SK-N-MC (cell line): Measurements from ENCODE around the gene IGF2BP2.

Source experiments
- DNase-seq: peaks from one replicate; pipeline ENCODE4 v3.0.0-alpha.2; 2011; ENCODE audit warnings: low read depth, low spot score
- H3K27ac ChIP-seq: fragments of 200-600 bp; sonication (generic); 2 replicates; pipeline ENCODE4 v1.5.1; 2016; ENCODE audit warnings: mixed run types
- H3K36me3 ChIP-seq: fragments of 200-600 bp; sonication (generic); 2 replicates; pipeline ENCODE4 v1.6.1; 2017; ENCODE audit warnings: antibody characterized with exemption, low read length, mixed read lengths; ENCODE audit not compliant: insufficient read depth
- H3K4me3 ChIP-seq: fragments of 200-600 bp; sonication (generic); 2 replicates; pipeline ENCODE4 v1.5.1; 2016
- H3K9ac ChIP-seq: fragments of 200-600 bp; sonication (generic); 2 replicates; pipeline ENCODE4 v1.8.0; 2017; ENCODE audit warnings: mixed run types, mixed read lengths; ENCODE audit not compliant: insufficient read length
- H3K9me3 ChIP-seq: fragments of 200-600 bp; sonication (generic); 2 replicates; pipeline ENCODE4 v1.6.1; 2017; ENCODE audit warnings: low read depth, mild to moderate bottlenecking, antibody characterized with exemption, low read length, moderate library complexity, mixed read lengths
- EZH2 ChIP-seq: fragments of 200-600 bp; sonication (generic); IDR thresholded peaks from one replicate; pipeline ENCODE4 v1.6.1; 2017; ENCODE audit warnings: antibody characterized with exemption
- FOXP2 ChIP-seq: optimal IDR thresholded peaks from 2 replicates; pipeline ENCODE3; 2011; ENCODE audit warnings: mild to moderate bottlenecking, moderate library complexity; ENCODE audit not compliant: insufficient read depth; ENCODE audit errors: extremely low read length, control extremely low read depth
- POLR2AphosphoS5 ChIP-seq: IDR thresholded peaks from 2 replicates; pipeline ENCODE4 v1.6.1; 2012; ENCODE audit warnings: mild to moderate bottlenecking, low read depth, low read length, borderline replicate concordance

The IGF2BP2 gene

GRCh38 chr3:185657211-185657610, 167.6 kb downstream of the IGF2BP2 start:
- Histone ChIP-seq H3K9ac (no peak overlapping the region), H3K9me3 (no peaks in the 10 kb centered on the region), H3K27ac (no peak overlapping the region), H3K36me3 (peaks cover 73% of the 10 kb centered on the region), H3K4me3 (no peak overlapping the region)
- DNase-seq = no peak
- TF ChIP-seq FOXP2 (no peak), POLR2AphosphoS5 (no peak), EZH2 (no peak)

- Histone ChIP-seq H3K9me3 (no peaks in the 10 kb centered on the region), H3K9ac (no peak overlapping the region), H3K27ac (no peak overlapping the region), H3K36me3 (peaks cover 81% of the 10 kb centered on the region), H3K4me3 (no peak overlapping the region)
- TF ChIP-seq FOXP2 = no peak
- no peak for TF ChIP-seq EZH2
- no peak for TF ChIP-seq POLR2AphosphoS5
- DNase-seq = no peak
These were observed 168.5 kb downstream of the IGF2BP2 start for GRCh38 chr3:185656321-185656840.

GRCh38 chr3:185655426-185656320, 169.2 kb downstream of the IGF2BP2 start:
- DNase-seq = no peak
- no peaks in the 10 kb centered on the region for H3K9me3 ChIP-seq
- H3K4me3 ChIP-seq = no peak overlapping the region
- TF ChIP-seq FOXP2 (no peak), POLR2AphosphoS5 (no peak), EZH2 (no peak)
- H3K36me3 ChIP-seq = peaks cover 87% of the 10 kb centered on the region
- H3K27ac ChIP-seq = no peak overlapping the region
- no peak overlapping the region for H3K9ac ChIP-seq

- Histone ChIP-seq H3K36me3 (peaks cover 91% of the 10 kb centered on the region), H3K9ac (no peak overlapping the region)
- DNase-seq = no peak
These were observed 170.1 kb downstream of the IGF2BP2 start for GRCh38 chr3:185654758-185655145.

GRCh38 chr3:185653949-185654757, 170.7 kb downstream of the IGF2BP2 start:
- Histone ChIP-seq H3K4me3 (no peak overlapping the region), H3K36me3 (peaks cover 95% of the 10 kb centered on the region), H3K27ac (no peak overlapping the region), H3K9ac (no peak overlapping the region), H3K9me3 (no peaks in the 10 kb centered on the region)
- TF ChIP-seq FOXP2 (no peak), POLR2AphosphoS5 (no peak), EZH2 (no peak)
- no peak for DNase-seq

More at GRCh38 chr3:185654758-185655145, 170.1 kb downstream of the IGF2BP2 start:
- Histone ChIP-seq H3K9me3 (no peaks in the 10 kb centered on the region), H3K27ac (no peak overlapping the region), H3K4me3 (no peak overlapping the region)
- no peak for TF ChIP-seq POLR2AphosphoS5
- TF ChIP-seq EZH2 = no peak
- no peak for TF ChIP-seq FOXP2

- Histone ChIP-seq H3K27ac (no peak overlapping the region), H3K9me3 (no peaks in the 10 kb centered on the region), H3K4me3 (no peak overlapping the region), H3K9ac (no peak overlapping the region), H3K36me3 (peaks cover 96% of the 10 kb centered on the region)
- DNase-seq = no peak
- TF ChIP-seq POLR2AphosphoS5 (no peak), EZH2 (no peak), FOXP2 (no peak)
These were observed 172.9 kb downstream of the IGF2BP2 start for GRCh38 chr3:185651971-185652370.

GRCh38 chr3:185649414-185649813, 175.4 kb downstream of the IGF2BP2 start:
- H3K9ac ChIP-seq = no peak overlapping the region
- H3K27ac ChIP-seq = no peak overlapping the region
- no peak for DNase-seq
- peaks cover 94% of the 10 kb centered on the region for H3K36me3 ChIP-seq
- H3K9me3 ChIP-seq = no peaks in the 10 kb centered on the region
- TF ChIP-seq FOXP2 = no peak
- TF ChIP-seq EZH2 = no peak
- TF ChIP-seq POLR2AphosphoS5 = no peak
- H3K4me3 ChIP-seq = no peak overlapping the region

- no peak for DNase-seq
- TF ChIP-seq POLR2AphosphoS5 (no peak), FOXP2 (no peak), EZH2 (no peak)
- Histone ChIP-seq H3K9ac (no peak overlapping the region), H3K9me3 (no peaks in the 10 kb centered on the region), H3K36me3 (peaks cover 85% of the 10 kb centered on the region), H3K4me3 (no peak overlapping the region), H3K27ac (no peak overlapping the region)
These were observed 176.4 kb downstream of the IGF2BP2 start for GRCh38 chr3:185648396-185648795.
